GM23338 (cell line): Measurements from ENCODE around the gene MCAM.

ENCODE experiments used
- CREB1 ChIP-seq: fragments of 250-450 bp; sonication (Bioruptor Pico); IDR thresholded peaks from 2 replicates; pipeline ENCODE4 v1.5.0; 2020; ENCODE audit warnings: low read depth, mild to moderate bottlenecking, moderate library complexity
- TF ChIP-seq, protein P1 (sequence below), 2 experiments: fragments of 200-600 bp in 1 of 2; sonication (generic) in 1 of 2; conservative IDR thresholded peaks; 2 replicates each; pipeline versions ENCODE4 v1.5.1 to v1.6.1; 2016 to 2017; ENCODE audit warnings: antibody characterized with exemption in 2 of 2, low read depth in 2 of 2, mild to moderate bottlenecking in 2 of 2, moderate library complexity in 1 of 2
- TF ChIP-seq, protein P2 (sequence below): IDR thresholded peaks from one replicate; pipeline ENCODE4 v1.6.1; 2018; ENCODE audit warnings: antibody characterized with exemption; ENCODE audit not compliant: unreplicated experiment
- TF ChIP-seq, protein P3 (sequence below): IDR thresholded peaks from 2 replicates; pipeline ENCODE4 v1.6.1; 2016; ENCODE audit warnings: antibody characterized with exemption

DNA sequence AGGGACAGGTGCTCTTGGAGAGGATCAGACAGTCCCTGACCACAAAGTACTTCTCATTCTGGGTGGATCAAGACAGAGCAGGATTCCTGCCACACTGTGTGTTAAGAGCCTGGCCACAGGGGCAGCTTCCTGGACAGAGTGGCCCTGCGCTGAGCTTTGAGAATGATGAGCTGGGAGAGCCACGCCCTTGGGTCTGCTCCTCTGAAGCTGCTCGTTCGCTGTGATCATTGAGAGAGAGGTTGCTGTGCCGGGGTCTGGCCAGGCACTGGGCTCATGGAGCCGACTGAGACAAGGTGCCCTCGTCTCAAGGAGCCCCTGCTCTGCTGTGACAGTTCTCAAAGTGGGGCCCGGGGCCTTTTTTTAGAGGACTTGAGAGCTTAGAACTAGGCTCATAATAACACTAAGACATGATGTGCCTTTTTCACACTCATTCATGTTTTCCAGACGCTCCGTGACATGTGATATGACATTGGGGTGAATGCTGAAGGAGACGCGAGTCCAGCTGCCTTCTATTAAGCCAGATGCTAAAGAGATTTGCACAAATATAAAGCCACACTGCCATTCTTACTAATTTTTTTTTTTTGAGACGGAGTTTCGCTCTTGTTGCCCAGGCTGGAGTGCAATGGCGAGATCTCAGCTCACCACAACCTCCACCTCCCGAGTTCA, 31.1 kb upstream of the MCAM start:
- TF ChIP-seq, protein P1, sequence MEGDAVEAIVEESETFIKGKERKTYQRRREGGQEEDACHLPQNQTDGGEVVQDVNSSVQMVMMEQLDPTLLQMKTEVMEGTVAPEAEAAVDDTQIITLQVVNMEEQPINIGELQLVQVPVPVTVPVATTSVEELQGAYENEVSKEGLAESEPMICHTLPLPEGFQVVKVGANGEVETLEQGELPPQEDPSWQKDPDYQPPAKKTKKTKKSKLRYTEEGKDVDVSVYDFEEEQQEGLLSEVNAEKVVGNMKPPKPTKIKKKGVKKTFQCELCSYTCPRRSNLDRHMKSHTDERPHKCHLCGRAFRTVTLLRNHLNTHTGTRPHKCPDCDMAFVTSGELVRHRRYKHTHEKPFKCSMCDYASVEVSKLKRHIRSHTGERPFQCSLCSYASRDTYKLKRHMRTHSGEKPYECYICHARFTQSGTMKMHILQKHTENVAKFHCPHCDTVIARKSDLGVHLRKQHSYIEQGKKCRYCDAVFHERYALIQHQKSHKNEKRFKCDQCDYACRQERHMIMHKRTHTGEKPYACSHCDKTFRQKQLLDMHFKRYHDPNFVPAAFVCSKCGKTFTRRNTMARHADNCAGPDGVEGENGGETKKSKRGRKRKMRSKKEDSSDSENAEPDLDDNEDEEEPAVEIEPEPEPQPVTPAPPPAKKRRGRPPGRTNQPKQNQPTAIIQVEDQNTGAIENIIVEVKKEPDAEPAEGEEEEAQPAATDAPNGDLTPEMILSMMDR (conservative IDR thresholded peaks at IDR 0.05; ENCODE audit: low read depth in 2 of 2), result no peak
- TF ChIP-seq, protein P2, sequence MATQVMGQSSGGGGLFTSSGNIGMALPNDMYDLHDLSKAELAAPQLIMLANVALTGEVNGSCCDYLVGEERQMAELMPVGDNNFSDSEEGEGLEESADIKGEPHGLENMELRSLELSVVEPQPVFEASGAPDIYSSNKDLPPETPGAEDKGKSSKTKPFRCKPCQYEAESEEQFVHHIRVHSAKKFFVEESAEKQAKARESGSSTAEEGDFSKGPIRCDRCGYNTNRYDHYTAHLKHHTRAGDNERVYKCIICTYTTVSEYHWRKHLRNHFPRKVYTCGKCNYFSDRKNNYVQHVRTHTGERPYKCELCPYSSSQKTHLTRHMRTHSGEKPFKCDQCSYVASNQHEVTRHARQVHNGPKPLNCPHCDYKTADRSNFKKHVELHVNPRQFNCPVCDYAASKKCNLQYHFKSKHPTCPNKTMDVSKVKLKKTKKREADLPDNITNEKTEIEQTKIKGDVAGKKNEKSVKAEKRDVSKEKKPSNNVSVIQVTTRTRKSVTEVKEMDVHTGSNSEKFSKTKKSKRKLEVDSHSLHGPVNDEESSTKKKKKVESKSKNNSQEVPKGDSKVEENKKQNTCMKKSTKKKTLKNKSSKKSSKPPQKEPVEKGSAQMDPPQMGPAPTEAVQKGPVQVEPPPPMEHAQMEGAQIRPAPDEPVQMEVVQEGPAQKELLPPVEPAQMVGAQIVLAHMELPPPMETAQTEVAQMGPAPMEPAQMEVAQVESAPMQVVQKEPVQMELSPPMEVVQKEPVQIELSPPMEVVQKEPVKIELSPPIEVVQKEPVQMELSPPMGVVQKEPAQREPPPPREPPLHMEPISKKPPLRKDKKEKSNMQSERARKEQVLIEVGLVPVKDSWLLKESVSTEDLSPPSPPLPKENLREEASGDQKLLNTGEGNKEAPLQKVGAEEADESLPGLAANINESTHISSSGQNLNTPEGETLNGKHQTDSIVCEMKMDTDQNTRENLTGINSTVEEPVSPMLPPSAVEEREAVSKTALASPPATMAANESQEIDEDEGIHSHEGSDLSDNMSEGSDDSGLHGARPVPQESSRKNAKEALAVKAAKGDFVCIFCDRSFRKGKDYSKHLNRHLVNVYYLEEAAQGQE, result no peak
- TF ChIP-seq, protein P3, sequence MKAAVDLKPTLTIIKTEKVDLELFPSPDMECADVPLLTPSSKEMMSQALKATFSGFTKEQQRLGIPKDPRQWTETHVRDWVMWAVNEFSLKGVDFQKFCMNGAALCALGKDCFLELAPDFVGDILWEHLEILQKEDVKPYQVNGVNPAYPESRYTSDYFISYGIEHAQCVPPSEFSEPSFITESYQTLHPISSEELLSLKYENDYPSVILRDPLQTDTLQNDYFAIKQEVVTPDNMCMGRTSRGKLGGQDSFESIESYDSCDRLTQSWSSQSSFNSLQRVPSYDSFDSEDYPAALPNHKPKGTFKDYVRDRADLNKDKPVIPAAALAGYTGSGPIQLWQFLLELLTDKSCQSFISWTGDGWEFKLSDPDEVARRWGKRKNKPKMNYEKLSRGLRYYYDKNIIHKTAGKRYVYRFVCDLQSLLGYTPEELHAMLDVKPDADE, result no peak
- TF ChIP-seq CREB1 (CRISPR knock-in tag), result no peak
